Activated CD8-positive, alpha-beta T cell treated with anti-CD3 and anti-CD28 coated beads for 36 hours (primary cell): ENCODE results near the gene ELP5. TPM values are rescaled to one million over a fixed set of nuclear protein-coding genes. Genes with fewer than 3 reads are reported as not detected.

Experiments used
- ATAC-seq: fragments of 200-7000 bp; cut with Tn5 transposase; one replicate; pipeline ENCODE4 v1.10.0; 2021; ENCODE audit warnings: mild to moderate bottlenecking, moderate library complexity
- CTCF ChIA-PET: fragments of 350-600 bp; sonication (Branson Sonifier 250); formaldehyde crosslinking; loops from one replicate; lab custom pipeline; 2021; ENCODE audit warnings: antibody characterized with exemption; lab: Charles Lee
- POLR2A ChIA-PET: fragments of 350-600 bp; sonication (Branson Sonifier 250); formaldehyde crosslinking; loops from one replicate; lab custom pipeline; 2021; ENCODE audit warnings: antibody characterized with exemption; lab: Charles Lee
- DNase-seq: peaks from one replicate; pipeline ENCODE4 v3.0.0-alpha.2; 2020
- H3K27ac Mint-ChIP-seq: one replicate; pipeline ENCODE4 v1.8.0; 2021; ENCODE audit warnings: mild to moderate bottlenecking, mixed read lengths
- H3K27me3 Mint-ChIP-seq: one replicate; pipeline ENCODE4 v1.8.0; 2021; ENCODE audit warnings: mixed read lengths
- H3K36me3 Mint-ChIP-seq: one replicate; pipeline ENCODE4 v1.8.0; 2021; ENCODE audit warnings: low read depth, mixed read lengths
- H3K4me1 Mint-ChIP-seq: one replicate; pipeline ENCODE4 v1.8.0; 2021; ENCODE audit warnings: low read depth, mixed read lengths
- H3K4me3 Mint-ChIP-seq: one replicate; pipeline ENCODE4 v1.8.0; 2021; ENCODE audit warnings: mild to moderate bottlenecking, moderate library complexity, mixed read lengths
- H3K9me3 Mint-ChIP-seq: one replicate; pipeline ENCODE4 v1.8.0; 2021; ENCODE audit warnings: mixed read lengths
- intact Hi-C: fragments of 100-400 bp; cut with micrococcal nuclease; formaldehyde crosslinking; loops from one replicate; pipeline ENCODE4 v1.10.0; 2022
- total RNA-seq, 2 experiments: library from RNA; stranded (reverse); gene quantifications; one replicate each; pipeline ENCODE4 v1.2.3, GENCODE V29; 2021
- TF ChIP-seq, protein P1 (sequence below): fragments of 200-600 bp; IDR thresholded peaks from one replicate; pipeline ENCODE4 v1.8.0; 2022; ENCODE audit warnings: antibody characterized with exemption, mild to moderate bottlenecking

Gene ELP5
- total RNA-seq, 2 experiments from 2014 or later = 80.2 to 85.4 TPM

DNA sequence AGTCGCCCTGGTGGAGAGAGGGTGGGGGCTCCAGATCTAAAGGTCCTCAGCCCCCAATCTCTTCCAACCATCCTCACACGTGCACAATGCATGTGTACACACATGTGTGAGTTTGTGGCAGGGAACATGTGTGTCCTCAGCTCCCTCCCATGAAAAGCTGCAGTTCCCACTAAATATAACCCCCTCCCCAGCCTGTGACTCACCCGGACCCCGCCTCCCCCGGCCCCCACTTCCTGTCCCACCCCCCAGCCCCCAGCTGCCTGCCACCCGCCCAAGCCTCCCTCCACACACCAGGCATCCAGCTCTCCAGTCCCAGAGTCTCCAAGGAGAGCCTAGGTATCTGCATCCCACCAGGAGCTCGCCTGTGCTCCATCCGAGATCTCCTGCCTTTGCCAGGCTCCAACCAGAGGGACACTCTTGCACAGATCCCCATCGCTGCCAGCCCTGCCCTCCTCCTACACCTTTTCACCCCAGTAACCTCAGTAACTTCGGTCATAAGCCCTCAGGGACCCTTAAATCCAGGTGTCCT, 36.3 kb upstream of the ELP5 start:
- H3K4me1 Mint-ChIP-seq = peaks cover 68% of the 10 kb centered on the region
- intact Hi-C loops = no loop called here
- DNase-seq = peak; percentile 24
- ChIA-PET CTCF (interaction anchor here (1.7 to 1.9 kb wide), 2 partner anchors 81 to 170 kb away, joined by 6 read pairs; no protein-coding TSS in a partner anchor), POLR2A (interaction anchor here (13.2 kb wide), 1 partner anchor 21 kb away, joined by 261 read pairs; the partner anchor contains the start of genes DVL2, GABARAP and PHF23)
- peak overlapping the region; percentile 31 for H3K27ac Mint-ChIP-seq
- H3K9me3 Mint-ChIP-seq = no peaks in the 10 kb centered on the region
- no peak for ATAC-seq
- H3K27me3 Mint-ChIP-seq = peaks cover 4% of the 10 kb centered on the region
- TF ChIP-seq, protein P1, sequence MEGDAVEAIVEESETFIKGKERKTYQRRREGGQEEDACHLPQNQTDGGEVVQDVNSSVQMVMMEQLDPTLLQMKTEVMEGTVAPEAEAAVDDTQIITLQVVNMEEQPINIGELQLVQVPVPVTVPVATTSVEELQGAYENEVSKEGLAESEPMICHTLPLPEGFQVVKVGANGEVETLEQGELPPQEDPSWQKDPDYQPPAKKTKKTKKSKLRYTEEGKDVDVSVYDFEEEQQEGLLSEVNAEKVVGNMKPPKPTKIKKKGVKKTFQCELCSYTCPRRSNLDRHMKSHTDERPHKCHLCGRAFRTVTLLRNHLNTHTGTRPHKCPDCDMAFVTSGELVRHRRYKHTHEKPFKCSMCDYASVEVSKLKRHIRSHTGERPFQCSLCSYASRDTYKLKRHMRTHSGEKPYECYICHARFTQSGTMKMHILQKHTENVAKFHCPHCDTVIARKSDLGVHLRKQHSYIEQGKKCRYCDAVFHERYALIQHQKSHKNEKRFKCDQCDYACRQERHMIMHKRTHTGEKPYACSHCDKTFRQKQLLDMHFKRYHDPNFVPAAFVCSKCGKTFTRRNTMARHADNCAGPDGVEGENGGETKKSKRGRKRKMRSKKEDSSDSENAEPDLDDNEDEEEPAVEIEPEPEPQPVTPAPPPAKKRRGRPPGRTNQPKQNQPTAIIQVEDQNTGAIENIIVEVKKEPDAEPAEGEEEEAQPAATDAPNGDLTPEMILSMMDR = no peak
- peaks cover 7% of the 10 kb centered on the region for H3K36me3 Mint-ChIP-seq
- H3K4me3 Mint-ChIP-seq = peak overlapping the region; percentile 82

DNA sequence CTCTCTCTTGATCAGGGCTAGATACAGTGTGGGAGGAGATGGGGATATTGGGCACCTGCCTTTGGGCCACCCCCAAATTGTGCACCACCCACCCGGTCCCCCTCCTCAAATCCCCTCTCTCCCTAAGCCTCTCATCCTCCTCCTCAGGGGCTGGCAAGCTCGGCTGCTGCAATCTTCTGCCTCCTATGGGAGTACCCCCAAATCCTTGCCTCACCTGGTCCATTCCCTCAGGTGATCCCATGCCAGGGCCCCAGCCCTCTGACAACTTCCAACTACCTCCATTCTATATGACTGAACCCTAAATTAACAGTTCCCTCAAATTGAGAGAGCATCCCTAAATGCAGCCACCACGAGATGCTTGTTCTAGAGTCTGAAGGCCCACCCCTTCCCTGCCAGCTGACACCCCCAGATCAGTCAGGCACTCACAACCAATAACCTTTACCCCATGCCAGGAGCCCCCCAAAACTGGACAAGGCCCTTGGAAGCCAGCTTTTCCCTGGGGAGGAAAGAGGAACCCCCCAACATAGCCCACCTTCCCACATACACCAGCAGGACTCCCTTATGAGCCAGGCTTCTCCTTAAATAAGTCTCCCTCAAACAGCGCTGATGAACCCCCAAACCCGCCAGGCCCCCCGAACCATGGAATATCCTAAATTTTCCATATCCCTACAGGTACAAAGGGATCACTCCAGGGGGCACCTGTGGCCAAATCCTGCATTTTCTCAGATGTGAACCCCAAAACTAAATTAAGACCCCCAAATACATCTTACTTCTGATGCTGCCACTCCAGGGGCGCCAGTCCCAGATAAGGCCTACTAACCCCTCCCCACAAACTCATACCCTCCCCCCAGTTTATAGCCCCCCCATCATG, 35.5 kb upstream of the ELP5 start:
- H3K4me1 Mint-ChIP-seq = peaks cover 76% of the 10 kb centered on the region
- H3K27ac Mint-ChIP-seq = peak overlapping the region; percentile 47
- ChIA-PET CTCF (interaction anchor here (1.7 kb wide), 1 partner anchor 170 kb away, joined by 6 read pairs; no protein-coding TSS in a partner anchor), POLR2A (interaction anchor here (13.2 kb wide), 1 partner anchor 21 kb away, joined by 261 read pairs; the partner anchor contains the start of genes DVL2, GABARAP and PHF23)
- peaks cover 4% of the 10 kb centered on the region for H3K27me3 Mint-ChIP-seq
- intact Hi-C loops = no loop called here
- ATAC-seq (no peak), DNase-seq (no peak)
- peak overlapping the region; percentile 51 for H3K4me3 Mint-ChIP-seq
- H3K36me3 Mint-ChIP-seq = peaks cover 14% of the 10 kb centered on the region
- TF ChIP-seq, protein P1 = no peak
- no peaks in the 10 kb centered on the region for H3K9me3 Mint-ChIP-seq

- Mint-ChIP-seq H3K36me3 (peaks cover 15% of the 10 kb centered on the region), H3K4me1 (peaks cover 72% of the 10 kb centered on the region), H3K27me3 (peaks cover under 1% of the 10 kb centered on the region), H3K9me3 (no peaks in the 10 kb centered on the region), H3K4me3 (peak overlapping the region; percentile 60), H3K27ac (peak overlapping the region; percentile 72)
- intact Hi-C loops = no loop called here
- DNase-seq (peak; percentile 38), ATAC-seq (no peak)
- TF ChIP-seq, protein P1 = no peak
- ChIA-PET POLR2A (interaction anchor here (1.0 to 13.2 kb wide), 2 partner anchors 20 to 172 kb away, joined by 3 to 261 read pairs; partner anchors contain the start of genes DVL2, GABARAP and PHF23), CTCF (no interaction called here)
Measured at GRCh38 chr17:7217113-7217987, 34.7 kb upstream of the ELP5 start.

GRCh38 chr17:7218166-7218565, 33.8 kb upstream of the ELP5 start:
- H3K9me3 Mint-ChIP-seq = no peaks in the 10 kb centered on the region
- peak; percentile 34 for DNase-seq
- H3K4me3 Mint-ChIP-seq = peak overlapping the region; percentile 60

More at GRCh38 chr17:7218166-7218565, 33.8 kb upstream of the ELP5 start:
- Mint-ChIP-seq H3K27me3 (no peaks in the 10 kb centered on the region), H3K36me3 (peaks cover 18% of the 10 kb centered on the region), H3K4me1 (peaks cover 72% of the 10 kb centered on the region), H3K27ac (peak overlapping the region; percentile 72)
- ChIA-PET POLR2A (interaction anchor here (1.0 to 13.2 kb wide), 2 partner anchors 19 to 173 kb away, joined by 3 to 261 read pairs; partner anchors contain the start of genes DVL2, GABARAP and PHF23), CTCF (no interaction called here)
- intact Hi-C loops = no loop called here
- TF ChIP-seq, protein P1 = no peak
- no peak for ATAC-seq
